ENCODE measurements around the gene SUSD2.
"Not testable (repeated sequence)": the region's sequence is repeated elsewhere in the genome, so short reads cannot be mapped to it uniquely, and the experiment has no call there.

The SUSD2 gene

DNA sequence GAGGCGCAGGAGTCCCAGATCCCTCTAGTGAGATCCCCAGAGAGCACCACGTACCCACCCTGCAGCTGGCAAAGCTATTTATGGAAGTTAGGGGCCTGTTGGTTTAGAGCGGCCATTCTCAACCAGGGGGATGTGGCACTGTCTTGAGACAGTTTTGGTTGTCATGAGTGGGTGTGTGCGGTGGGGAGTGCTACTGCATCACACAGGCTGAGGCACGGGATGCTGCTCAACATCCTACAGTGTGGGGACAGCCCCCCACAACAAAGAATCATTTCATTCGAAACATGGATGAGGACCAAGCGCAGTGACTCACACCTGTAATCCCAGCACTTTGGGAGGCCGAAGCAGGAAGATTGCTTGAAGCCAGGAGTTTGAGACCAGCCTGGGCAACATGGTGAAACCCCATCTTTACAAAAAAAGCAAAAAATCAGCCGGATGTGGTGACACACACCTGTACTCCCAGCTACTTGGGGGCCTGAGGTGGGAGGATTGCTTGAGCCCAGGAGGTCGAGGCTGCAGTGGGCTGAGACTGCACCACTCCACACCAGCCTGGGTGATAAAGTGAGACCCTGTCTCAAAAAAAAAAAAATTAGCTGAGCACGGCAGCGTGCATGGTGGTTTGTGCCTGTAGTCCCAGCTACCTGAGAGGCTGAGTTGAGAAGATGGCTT lies 35.4 kb downstream of the SUSD2 start:
- DNase-seq: no peak

DNA sequence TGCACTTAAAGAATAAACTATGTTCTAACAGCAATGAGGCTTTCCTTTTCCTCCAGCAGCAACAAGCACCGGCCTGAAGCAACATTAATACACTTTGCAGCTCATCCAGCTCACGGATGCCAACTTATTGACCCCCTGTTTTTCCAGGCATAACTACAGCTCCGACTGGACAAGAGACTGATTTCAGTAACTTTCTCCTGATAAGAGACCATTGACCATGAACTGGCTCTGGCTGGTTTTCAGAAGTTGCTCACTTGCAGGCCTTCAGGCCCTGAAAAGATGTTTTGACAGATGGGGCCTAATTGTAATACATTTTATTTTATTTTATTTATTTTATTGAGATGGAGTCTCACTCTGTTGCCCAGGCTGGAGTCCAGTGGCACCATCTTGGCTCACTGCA lies 36.1 kb downstream of the SUSD2 start:
- no peak for DNase-seq

DNA sequence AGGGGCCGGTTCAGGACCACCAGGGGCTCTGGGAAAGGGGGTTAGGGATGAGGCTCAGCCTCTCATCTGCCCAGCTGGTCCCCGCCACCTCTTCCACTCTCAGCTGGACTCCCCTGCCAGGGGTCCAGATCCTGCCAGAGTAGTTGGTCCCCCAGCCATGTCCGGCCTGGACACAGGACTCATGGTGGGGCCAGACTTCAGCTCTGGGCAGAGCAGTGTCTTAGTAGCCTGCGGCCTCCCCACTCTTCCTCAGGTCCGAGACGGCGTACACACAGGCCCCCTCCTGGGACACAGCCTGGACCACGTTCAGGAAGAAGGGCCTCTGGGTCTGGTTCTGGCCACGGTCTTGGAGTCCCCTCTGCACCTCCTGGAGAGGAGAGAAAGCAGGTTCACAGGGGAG lies 38.5 kb downstream of the SUSD2 start:
- no peak for DNase-seq

DNA sequence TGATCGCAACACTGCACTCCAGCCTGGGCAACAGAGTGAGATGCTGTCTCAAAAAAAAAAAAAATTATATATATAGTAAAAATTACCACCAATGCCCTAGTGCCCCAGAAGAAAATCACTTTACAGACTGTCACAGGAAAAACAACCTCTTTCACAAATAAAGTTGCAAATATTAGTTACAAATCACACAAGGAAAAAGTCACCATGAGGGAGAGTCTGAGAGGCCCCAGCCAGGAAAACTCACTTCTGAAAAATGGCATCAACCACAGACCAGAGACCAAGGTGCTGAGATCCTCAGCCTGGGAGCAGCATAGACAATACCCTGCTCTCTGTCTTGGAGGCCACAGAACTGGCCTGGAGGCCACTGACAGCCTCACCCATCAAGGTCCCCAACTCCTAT lies 43.2 kb downstream of the SUSD2 start:
- no peak for DNase-seq

DNA sequence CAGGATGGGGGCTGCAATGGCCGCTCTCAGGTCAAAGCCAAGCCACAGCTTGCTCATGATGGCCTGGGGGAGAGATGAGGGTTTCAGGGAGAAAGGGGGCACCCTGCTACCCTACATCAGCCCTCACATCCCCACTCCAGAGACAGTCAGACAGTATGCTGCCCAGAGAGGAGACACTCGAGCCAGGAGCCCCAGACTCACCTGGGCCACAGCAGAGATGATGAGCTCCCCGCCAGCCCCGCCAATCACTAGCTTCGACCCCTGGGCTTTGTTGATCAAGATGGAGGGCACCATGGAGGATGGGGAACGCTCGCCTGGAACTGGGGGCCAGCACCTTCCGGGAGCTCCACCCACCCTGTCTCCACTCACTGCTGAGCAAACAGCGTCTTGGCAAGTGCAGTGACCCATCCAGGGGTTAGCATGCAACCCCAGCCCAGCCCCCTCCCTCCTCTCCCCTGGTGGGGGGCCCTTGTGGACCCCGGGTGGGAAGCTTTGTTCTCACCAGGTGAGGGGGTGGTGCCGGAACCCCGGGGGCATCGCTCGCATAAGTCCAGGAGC lies 43.8 kb downstream of the SUSD2 start:
- DNase-seq: no peak

DNA sequence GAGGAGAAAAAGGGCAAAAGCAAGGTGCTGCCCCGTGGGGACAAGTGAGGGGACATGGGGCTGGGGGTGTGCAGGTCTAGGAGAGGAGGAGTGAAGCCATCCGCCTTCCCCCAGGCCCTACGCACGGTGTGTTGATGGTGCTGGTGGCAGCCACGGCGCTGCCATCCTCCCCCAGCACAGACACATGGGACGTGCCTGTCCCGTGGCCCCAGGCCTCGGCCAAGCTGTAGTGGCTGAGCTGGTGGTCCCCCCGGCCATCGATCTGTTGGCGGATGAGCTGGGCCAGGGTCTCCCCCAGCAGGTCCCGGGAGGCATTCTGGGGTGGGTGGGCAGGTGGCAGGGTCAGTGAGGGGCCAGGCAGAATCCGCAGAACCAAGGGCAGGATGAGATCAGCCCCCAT lies 44.7 kb downstream of the SUSD2 start:
- DNase-seq: no peak

DNA sequence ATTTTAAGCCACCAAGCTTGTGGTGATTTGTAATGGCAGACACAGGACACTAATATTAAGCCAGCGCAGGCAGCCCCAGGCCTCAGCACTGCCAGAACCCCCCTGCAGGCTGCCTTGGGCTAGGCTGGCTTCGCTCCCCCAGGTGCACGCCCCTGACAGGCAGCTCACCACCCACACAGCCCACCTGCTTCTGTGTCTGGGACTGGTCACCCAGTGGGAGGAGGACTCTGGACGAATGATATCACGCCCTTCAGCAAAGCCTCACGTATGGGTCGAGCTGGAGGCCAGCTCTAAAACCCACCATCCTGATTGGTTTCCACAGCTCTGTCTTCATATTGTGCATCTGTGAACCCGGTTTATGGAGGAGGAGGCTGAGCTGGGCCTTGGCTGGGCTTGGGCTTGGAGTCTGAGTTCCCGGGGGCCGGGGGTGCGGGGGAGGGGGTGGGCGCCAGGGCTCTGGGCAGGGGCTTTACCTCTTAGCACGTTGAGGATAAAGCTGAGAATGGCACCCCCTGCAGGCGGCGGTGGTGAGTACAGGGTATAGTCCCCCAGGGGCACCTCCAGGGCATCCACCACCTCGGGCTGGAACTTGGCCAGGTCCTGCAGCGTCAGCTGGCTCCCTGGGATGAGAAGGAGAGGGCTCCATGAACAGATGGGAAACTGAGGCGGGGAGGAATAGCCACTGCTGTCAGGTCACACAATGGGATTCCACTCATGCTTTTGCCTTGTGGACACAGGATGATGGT lies 49.8 kb downstream of the SUSD2 start:
- DNase-seq: peak; percentile 71

DNA sequence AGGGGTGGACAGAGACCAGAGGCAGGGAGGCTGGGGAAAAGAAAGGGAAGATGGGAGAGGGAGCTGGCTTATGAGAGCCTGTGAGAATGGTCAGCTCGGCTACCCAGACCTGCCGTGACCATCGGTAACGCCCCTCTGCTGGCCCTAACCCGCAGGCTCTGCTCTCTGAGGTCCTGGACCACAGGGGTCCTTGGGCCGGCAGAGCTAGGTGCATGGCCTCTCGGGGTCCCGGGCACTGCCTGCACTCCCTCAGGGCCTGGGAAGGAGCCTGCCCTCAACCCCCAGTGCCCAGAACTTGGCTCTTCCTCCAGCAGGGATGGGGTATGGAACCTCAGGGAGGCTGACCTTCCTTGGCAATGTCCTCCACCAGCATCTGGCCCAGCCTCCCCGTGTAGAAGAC lies 50.4 kb downstream of the SUSD2 start:
- no peak for DNase-seq

DNA sequence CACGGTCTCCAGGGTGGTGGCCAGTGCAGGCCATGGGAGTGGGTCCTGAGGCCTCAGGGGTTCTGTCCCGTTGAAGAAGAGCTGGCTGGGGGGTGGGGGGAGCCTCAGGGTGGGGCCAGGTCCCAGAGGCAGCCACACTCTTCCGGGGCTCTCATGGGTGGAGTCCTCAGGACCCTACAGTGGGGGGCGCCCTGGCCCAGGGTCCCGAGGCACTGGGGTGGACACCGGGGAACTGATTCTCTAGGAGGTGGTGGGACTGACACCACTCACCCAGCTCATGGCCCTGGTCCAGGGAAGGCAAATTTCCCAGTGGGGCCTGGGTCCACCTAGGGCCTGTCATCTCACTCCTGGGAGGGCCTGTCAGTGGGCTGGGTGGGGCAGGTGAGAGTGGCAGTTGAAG lies 50.8 kb downstream of the SUSD2 start:
- no peak for DNase-seq

DNA sequence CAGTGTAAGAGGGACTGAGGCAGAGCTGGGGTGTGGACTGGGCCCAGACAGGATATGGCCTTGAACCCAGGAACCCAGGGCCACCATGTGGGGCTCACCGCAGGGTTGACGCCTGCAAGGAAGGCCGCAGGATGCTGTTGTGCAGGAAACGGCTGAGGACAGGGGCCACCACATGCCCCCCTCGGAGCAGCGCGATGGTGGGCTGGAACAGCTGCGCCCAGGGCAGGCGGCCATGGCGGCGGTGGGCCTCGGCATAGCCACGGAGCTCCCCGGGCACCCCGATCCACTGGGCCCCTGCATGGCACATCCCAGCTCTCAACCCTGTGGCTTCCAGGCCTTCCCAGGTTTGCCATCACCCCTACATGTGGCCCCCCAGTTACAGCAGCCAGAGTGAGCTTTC lies 51.4 kb downstream of the SUSD2 start:
- DNase-seq: no peak

DNA sequence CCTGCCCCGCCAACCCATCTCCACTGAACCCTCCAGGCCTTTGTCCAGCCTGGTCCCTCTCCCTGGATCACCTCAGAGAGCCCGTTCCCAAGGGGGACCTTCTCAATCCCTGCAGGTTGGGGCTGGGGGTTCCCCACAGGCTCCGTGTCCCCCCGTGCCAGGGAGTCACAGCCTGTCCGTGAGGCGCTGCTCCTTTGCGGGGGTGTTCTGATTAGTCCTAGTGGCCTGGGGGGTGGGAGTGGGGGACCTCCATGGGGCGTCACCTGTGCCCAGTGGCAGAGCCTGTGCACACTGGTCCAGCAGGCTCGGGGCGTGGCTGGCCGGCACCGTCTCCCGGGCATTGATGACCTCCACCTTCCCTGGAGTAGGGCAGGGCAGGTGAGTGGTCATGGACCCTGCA lies 51.9 kb downstream of the SUSD2 start:
- no peak for DNase-seq

DNA sequence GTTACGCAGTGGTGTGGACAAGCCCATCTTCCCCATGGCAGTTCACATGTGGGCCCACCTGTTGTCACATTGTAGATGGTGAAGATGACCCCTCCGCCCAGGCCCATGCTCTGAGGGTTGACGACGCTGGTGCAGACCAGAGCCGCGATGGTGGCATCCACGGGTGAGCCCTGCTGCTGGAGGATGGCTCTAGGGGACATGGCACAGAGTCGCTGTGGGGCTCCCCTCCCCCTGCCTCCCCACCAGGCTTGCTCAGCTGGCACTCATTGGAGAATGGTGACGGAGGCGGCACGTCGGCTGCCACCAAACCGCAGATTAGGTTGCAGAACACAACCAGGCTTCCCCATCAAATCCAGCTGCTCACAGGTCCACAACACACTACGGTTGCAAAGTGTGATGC lies 52.5 kb downstream of the SUSD2 start:
- no peak for DNase-seq

DNA sequence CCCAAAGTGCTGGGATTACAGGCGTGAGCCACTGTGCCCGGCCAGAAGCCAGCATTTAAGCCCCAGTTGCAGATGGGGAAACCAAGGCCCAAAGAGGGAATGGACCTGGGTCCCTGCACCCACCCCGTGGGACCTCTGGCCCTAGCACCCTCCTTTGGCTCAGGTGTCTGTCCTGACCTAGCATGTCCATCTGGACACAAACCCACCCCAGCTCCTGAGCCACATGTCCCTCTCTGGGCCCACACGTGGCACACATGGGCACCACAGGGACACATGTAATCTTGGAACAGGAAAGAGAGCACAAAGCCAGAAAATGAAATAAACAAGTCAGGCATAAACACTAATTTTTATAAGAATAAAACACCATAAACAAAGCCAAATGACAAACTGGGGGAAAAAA lies 54.0 kb downstream of the SUSD2 start:
- DNase-seq: no peak

DNA sequence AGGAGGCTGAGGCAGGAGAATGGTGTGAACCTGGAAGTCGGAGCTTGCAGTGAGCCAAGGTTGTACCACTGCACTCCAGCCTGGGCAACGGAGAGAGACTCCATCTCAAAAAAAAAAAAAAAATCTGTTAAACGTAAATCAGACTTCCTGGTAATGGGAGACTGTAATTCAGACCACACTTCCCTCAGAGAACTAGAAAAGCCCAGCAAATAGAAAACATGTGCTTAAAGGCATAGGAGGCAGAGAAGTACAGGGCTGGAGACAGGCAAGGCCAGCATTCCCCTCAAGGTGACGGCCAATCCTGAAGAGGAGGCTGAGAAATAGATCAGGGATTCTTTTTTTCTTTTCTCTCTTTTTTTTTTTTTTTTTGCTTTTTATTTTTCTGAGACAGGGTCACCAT lies 55.4 kb downstream of the SUSD2 start:
- no peak for DNase-seq

DNA sequence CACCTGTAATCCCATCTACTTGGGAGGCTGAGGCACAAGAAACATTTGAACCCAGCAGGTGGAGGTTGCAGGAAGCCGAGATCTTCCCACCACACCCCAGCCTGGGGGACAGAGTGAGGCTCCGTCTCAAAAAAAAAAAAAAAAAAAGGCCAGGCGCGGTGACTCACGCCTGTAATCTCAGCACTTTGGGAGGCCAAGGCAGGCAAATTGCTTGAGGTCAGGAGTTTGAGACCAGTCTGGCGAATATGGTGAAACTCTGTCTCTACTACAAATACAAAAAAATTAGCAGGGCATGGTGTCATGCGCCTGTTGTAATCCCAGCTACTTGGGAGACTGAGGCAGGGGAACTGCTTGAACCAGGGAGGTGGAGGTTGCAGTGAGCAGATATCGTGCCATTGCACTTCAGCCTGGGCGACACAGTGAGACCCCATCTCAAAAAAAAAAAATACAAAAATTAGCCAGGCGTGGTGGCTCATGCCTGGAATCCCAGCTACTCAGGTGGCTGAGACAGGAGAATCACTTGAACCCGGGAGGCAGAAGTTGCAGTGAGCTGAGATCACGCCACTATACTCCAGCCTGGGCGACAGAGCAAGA lies 56.9 kb downstream of the SUSD2 start:
- not testable (repeated sequence) for DNase-seq
